Measurements from ENCODE around the gene TGM5.

TGM5 gene

GRCh38 chr15:43190178-43190577 is 76.5 kb downstream of the TGM5 start:
- DNase-seq (ENCODE audit: low spot score): no peak

GRCh38 chr15:43189296-43189695 is 77.4 kb downstream of the TGM5 start:
- DNase-seq (ENCODE audit: low spot score): no peak

DNA sequence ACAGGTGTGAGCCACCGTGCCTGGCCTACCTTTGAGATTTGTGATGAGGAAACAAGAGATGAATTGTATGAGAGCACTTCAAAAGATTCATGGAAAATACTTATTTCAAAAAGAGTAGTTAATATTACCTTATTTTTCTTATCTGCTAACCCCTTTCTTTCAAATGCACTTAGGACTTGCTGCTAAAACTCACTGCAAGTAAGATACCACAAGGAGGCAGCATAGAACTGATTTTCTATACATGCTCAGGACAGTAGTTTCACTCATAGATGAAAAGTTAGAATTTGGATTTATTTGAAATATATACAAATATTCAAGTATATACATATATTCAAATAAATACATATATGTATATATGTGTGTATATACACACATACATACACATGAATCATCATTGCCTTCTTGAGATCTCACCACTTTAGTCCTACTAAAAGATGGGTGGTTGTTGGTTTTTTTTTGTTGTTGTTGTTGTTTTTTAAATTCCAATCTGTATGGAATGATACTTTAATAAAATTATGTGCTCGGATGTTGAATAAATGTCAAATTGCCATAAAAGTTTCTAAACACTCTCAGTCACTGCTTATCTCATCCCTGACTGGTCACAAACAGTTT is 79.1 kb downstream of the TGM5 start:
- DNase-seq (ENCODE audit: low spot score): peak; percentile 52

DNA sequence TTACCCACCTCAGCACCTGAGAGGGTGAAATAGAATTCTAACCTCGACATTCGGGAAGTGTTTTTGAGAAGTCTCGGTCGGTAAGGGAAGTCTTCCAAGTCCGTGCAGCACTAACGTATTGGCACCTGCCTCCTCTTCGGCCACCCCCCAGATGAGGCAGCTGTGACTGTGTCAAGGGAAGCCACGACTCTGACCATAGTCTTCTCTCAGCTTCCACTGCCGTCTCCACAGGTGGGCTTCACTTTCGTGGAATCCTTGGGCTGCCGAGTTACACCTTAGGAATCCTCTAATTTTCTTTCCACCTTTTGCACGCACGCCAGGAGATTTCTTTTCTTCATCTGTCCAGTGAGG is 80.8 kb downstream of the TGM5 start:
- no peak for DNase-seq (ENCODE audit: low spot score)

DNA sequence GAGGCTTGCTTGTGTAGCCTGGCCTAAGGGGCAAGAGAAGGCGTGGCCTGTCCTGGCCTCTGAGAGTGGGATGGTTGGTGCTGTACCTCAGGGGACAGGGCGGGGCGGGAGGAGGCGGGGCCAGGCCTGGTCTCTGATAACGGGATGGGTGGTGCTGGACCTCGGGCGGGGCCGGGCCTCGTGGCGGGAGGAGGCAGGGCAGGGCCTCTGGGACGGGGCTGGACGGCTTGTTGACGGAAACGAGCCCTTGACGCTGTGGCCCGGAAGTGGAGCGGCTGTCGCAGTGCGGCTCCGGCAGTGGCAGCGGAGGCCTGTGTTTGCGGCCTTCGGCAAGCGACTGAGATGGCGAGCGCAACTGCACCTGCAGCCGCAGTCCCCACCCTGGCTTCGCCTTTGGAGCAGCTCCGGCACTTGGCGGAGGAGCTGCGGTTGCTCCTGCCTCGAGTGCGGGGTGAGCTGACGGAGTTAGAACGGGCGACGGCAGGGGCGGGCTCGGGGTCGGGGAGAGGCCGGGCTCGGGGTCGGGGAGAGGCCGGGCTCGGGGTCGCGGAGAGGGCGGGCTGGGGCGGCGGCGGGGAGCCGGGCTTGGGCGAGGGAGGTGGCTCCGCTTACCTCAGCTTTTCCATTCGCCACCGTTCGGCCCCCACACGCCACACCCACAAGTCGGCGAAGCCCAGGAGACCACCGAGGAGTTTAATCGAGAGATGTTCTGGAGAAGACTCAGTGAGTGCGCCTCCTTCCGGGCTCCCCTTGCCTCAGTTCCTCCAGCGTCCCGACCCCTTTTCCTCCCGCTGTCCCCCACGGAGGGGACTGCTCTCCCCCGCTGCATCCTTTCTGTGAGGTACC is 81.3 kb downstream of the TGM5 start, which contains the start of gene CCNDBP1:
Gene CCNDBP1 (plus strand): TSS at position 247 of the 846 bp plus-strand sequence. CDS start 96 bp downstream, at position 343.
- DNase-seq (ENCODE audit: low spot score): peak; percentile 74

DNA sequence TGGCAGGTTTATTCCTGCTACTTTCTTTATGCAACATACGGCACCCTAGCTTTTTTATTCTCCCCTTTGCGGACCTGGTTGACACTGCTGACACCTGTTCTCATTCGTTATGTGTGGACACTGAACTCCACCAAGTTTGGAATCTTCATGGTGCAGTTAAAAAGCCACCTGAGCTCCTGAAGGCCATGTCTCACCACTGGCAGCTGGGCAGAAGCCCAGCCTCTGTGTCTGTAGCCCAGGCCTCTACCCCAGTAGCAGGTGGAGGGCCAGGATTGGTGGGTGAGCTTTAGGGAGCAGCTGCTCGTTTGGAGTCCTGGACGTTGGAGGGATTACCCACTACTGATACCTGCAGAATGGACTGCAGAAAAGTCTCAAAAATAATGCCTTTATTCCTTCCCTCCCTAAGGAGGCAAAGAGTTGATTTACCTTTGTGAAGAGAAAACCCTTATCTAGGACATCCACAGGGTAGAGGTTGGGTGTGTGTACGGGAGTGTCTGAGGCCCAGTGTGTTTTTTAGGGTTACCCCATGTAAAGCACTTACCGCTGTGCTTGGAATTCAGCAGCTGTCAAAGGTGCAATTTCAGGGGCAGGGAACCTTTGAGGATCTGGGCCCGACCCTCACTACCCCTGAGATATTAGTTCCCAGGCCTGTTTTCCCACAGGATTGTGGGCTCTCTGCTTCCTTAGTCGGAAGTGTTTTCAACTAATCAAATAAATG is 82.2 kb downstream of the TGM5 start:
- no peak for DNase-seq (ENCODE audit: low spot score)

GRCh38 chr15:43183270-43183669 is 83.5 kb downstream of the TGM5 start:
- no peak for DNase-seq (ENCODE audit: low spot score)

All from pons (tissue), 1 donor.